ENCODE results near the gene LRRC43. TPM values are rescaled to one million over a fixed set of nuclear protein-coding genes. Genes with fewer than 3 reads are reported as not detected.
A peak's percentile ranks its signal among the peaks of the same experiment; 100 is the strongest.

LRRC43 gene
- total and polyA plus RNA-seq, 5 donors, result 0.69 to 3.1 (median 1.6) TPM

- ATAC-seq (no peak), DNase-seq (no peak)
- intact Hi-C loops (cut with DNase I), result no loop called here
- Histone ChIP-seq H3K4me3 (ENCODE audit: low read length) (no peak overlapping the region), H3K4me1 (ENCODE audit: control insufficient read depth, insufficient read depth, low read length) (no peaks in the 10 kb centered on the region), H3K9me3 (ENCODE audit: control insufficient read depth, low read length) (no peaks in the 10 kb centered on the region), H3K27ac (ENCODE audit: low read length) (no peak overlapping the region), H3K27me3 (ENCODE audit: control insufficient read depth, insufficient read depth) (no peaks in the 10 kb centered on the region)
- WGBS, result 49% methylated on average over 23 of the region's 23 CpGs
These were observed 22.4 kb downstream of the LRRC43 start for GRCh38 chr12:122205053-122205925.

- Histone ChIP-seq H3K4me3 (ENCODE audit: low read length) (no peak overlapping the region), H3K4me1 (ENCODE audit: control insufficient read depth, insufficient read depth, low read length) (no peaks in the 10 kb centered on the region), H3K9me3 (ENCODE audit: control insufficient read depth, low read length) (no peaks in the 10 kb centered on the region), H3K27ac (ENCODE audit: low read length) (no peak overlapping the region), H3K27me3 (ENCODE audit: control insufficient read depth, insufficient read depth) (no peaks in the 10 kb centered on the region)
- DNase-seq (no peak), ATAC-seq (peak; percentile 8 to 19)
- 59% methylated on average over 27 of the region's 27 CpGs for WGBS
- intact Hi-C loops (cut with DNase I), result no loop called here
These were observed 23.4 kb downstream of the LRRC43 start for GRCh38 chr12:122206111-122206881.

GRCh38 chr12:122206976-122207375 is 24.1 kb downstream of the LRRC43 start:
- 83% methylated on average over 8 of the region's 8 CpGs for WGBS
- DNase-seq (no peak), ATAC-seq (peak; percentile 4 to 9)
- no peaks in the 10 kb centered on the region for H3K27me3 ChIP-seq (ENCODE audit: control insufficient read depth, insufficient read depth)
- no peak overlapping the region for H3K27ac ChIP-seq (ENCODE audit: low read length)
- H3K4me3 ChIP-seq (ENCODE audit: low read length), result no peak overlapping the region
- no peaks in the 10 kb centered on the region for H3K4me1 ChIP-seq (ENCODE audit: control insufficient read depth, insufficient read depth, low read length)
- no peaks in the 10 kb centered on the region for H3K9me3 ChIP-seq (ENCODE audit: control insufficient read depth, low read length)
- intact Hi-C loops (cut with DNase I), result no loop called here

GRCh38 chr12:122207391-122207790 is 24.5 kb downstream of the LRRC43 start:
- H3K4me1 ChIP-seq (ENCODE audit: control insufficient read depth, insufficient read depth, low read length), result no peaks in the 10 kb centered on the region
- no peak overlapping the region for H3K27ac ChIP-seq (ENCODE audit: low read length)
- DNase-seq (no peak), ATAC-seq (no peak)
- intact Hi-C loops (cut with DNase I), result no loop called here
- H3K4me3 ChIP-seq (ENCODE audit: low read length), result no peak overlapping the region
- no peaks in the 10 kb centered on the region for H3K9me3 ChIP-seq (ENCODE audit: control insufficient read depth, low read length)
- no peaks in the 10 kb centered on the region for H3K27me3 ChIP-seq (ENCODE audit: control insufficient read depth, insufficient read depth)
- WGBS, result 80% methylated on average over 8 of the region's 8 CpGs

- intact Hi-C loops (cut with DNase I), result no loop called here
These were observed 25.3 kb downstream of the LRRC43 start for GRCh38 chr12:122208073-122208820.

GRCh38 chr12:122215771-122216170 is 32.8 kb downstream of the LRRC43 start:
- H3K27me3 ChIP-seq (ENCODE audit: control insufficient read depth, insufficient read depth), result no peaks in the 10 kb centered on the region
- WGBS, result 93% methylated on average over 5 of the region's 5 CpGs
- intact Hi-C loops (cut with DNase I), result no loop called here
- no peak overlapping the region for H3K4me3 ChIP-seq (ENCODE audit: low read length)
- no peaks in the 10 kb centered on the region for H3K9me3 ChIP-seq (ENCODE audit: control insufficient read depth, low read length)
- DNase-seq (no peak), ATAC-seq (no peak)
- no peaks in the 10 kb centered on the region for H3K4me1 ChIP-seq (ENCODE audit: control insufficient read depth, insufficient read depth, low read length)
- H3K27ac ChIP-seq (ENCODE audit: low read length), result no peak overlapping the region

More at GRCh38 chr12:122208073-122208820, 25.3 kb downstream of the LRRC43 start:
- Histone ChIP-seq H3K27me3 (ENCODE audit: control insufficient read depth, insufficient read depth) (no peaks in the 10 kb centered on the region), H3K9me3 (ENCODE audit: control insufficient read depth, low read length) (no peaks in the 10 kb centered on the region), H3K4me3 (ENCODE audit: low read length) (no peak overlapping the region), H3K27ac (ENCODE audit: low read length) (no peak overlapping the region), H3K4me1 (ENCODE audit: control insufficient read depth, insufficient read depth, low read length) (no peaks in the 10 kb centered on the region)
- ATAC-seq (no peak), DNase-seq (no peak)
- 92% methylated on average over 18 of the region's 18 CpGs for WGBS

GRCh38 chr12:122216445-122216844 is 33.5 kb downstream of the LRRC43 start:
- Histone ChIP-seq H3K4me1 (ENCODE audit: control insufficient read depth, insufficient read depth, low read length) (no peaks in the 10 kb centered on the region), H3K4me3 (ENCODE audit: low read length) (no peak overlapping the region), H3K9me3 (ENCODE audit: control insufficient read depth, low read length) (no peaks in the 10 kb centered on the region), H3K27me3 (ENCODE audit: control insufficient read depth, insufficient read depth) (no peaks in the 10 kb centered on the region), H3K27ac (ENCODE audit: low read length) (no peak overlapping the region)
- no peak for ATAC-seq
- WGBS, result 94% methylated on average over 1 of the region's 1 CpG
- intact Hi-C loops (cut with DNase I), result no loop called here
- DNase-seq, result no peak

- ATAC-seq, result peak; percentile 98 to 99
These were observed 42.9 kb downstream of the LRRC43 start, which contains the start of gene DIABLO for GRCh38 chr12:122225683-122226365. Gene DIABLO, minus strand, starts transcription at chr12:122226052. Its CDS starts 38 bp downstream, at chr12:122226014.

GRCh38 chr12:122226366-122227125 is 43.6 kb downstream of the LRRC43 start:
- DNase-seq (peak in 1 of 3 donors; percentile 64), ATAC-seq (no peak)
- H3K4me3 ChIP-seq (ENCODE audit: low read length), result peak overlapping the region; percentile 16
- no peak overlapping the region for H3K27ac ChIP-seq (ENCODE audit: low read length)
- intact Hi-C loops (cut with DNase I), result no loop called here
- H3K4me1 ChIP-seq (ENCODE audit: control insufficient read depth, insufficient read depth, low read length), result peaks cover 5% of the 10 kb centered on the region
- 7% methylated on average over 55 of the region's 55 CpGs for WGBS
- no peaks in the 10 kb centered on the region for H3K9me3 ChIP-seq (ENCODE audit: control insufficient read depth, low read length)
- no peaks in the 10 kb centered on the region for H3K27me3 ChIP-seq (ENCODE audit: control insufficient read depth, insufficient read depth)

More at GRCh38 chr12:122225683-122226365, 42.9 kb downstream of the LRRC43 start, which contains the start of gene DIABLO:
- no peaks in the 10 kb centered on the region for H3K9me3 ChIP-seq (ENCODE audit: control insufficient read depth, low read length)
- peaks cover 5% of the 10 kb centered on the region for H3K4me1 ChIP-seq (ENCODE audit: control insufficient read depth, insufficient read depth, low read length)
- whole genome bisulfite sequencing, result under 1% methylated on average over 74 of the region's 74 CpGs
- intact Hi-C loops (cut with DNase I), result no loop called here
- DNase-seq, result peak; percentile 100
- H3K27ac ChIP-seq (ENCODE audit: low read length), result peak within 1 kb of the TSS; percentile 63
- H3K27me3 ChIP-seq (ENCODE audit: control insufficient read depth, insufficient read depth), result no peaks in the 10 kb centered on the region
- peak within 1 kb of the TSS; percentile 56 for H3K4me3 ChIP-seq (ENCODE audit: low read length)

- peaks cover 5% of the 10 kb centered on the region for H3K4me1 ChIP-seq (ENCODE audit: control insufficient read depth, insufficient read depth, low read length)
- no peak overlapping the region for H3K27ac ChIP-seq (ENCODE audit: low read length)
- intact Hi-C loops (cut with DNase I), result no loop called here
- no peaks in the 10 kb centered on the region for H3K9me3 ChIP-seq (ENCODE audit: control insufficient read depth, low read length)
- no peaks in the 10 kb centered on the region for H3K27me3 ChIP-seq (ENCODE audit: control insufficient read depth, insufficient read depth)
- WGBS, result 92% methylated on average over 17 of the region's 17 CpGs
- H3K4me3 ChIP-seq (ENCODE audit: low read length), result no peak overlapping the region
- no peak for ATAC-seq
- DNase-seq, result peak in 1 of 3 donors; percentile 62
These were observed 44.4 kb downstream of the LRRC43 start for GRCh38 chr12:122227341-122227740.

Measured in right cardiac atrium (tissue), 5 donors.